ENCODE results near the gene WNT7A. TPM values are rescaled to one million over a fixed set of nuclear protein-coding genes. Genes with fewer than 3 reads are reported as not detected.

Gene WNT7A
- total RNA-seq, 1 donor: not detected

DNA sequence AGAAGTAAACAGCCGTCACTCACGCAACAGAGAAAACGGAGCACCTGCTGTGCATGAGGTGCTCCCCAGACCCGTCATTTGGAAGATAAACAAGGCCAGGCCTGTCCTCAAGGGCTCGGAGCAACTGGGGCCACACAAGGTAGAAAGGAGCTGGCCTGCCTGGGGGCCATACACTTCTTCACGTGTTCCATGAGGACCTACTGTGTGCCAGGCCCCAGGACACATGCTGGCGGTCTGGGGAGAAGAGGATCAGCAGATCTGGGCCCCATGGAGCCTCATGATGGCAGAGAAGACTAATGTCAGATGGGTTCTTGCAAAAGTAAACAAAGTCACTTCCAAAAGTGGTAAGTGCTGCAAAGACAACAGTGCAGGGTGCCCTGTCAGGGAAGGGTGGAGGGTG is 14.3 kb downstream of the WNT7A start:
- no peak for DNase-seq (ENCODE audit: low read depth)
- no peak for TF ChIP-seq CTCF (IDR thresholded peaks at IDR 0.05; ENCODE audit: insufficient read depth, low read length)

GRCh38 chr3:13865106-13865505 is 14.8 kb downstream of the WNT7A start:
- H3K4me3 ChIP-seq (ENCODE audit: low read depth, low read length): no peak overlapping the region
- no peak for TF ChIP-seq CTCF (IDR thresholded peaks at IDR 0.05; ENCODE audit: insufficient read depth, low read length)
- no peak for DNase-seq (ENCODE audit: low read depth)

More for the DNA sequence above, 14.3 kb downstream of the WNT7A start:
- H3K4me3 ChIP-seq (ENCODE audit: low read depth, low read length): no peak overlapping the region

DNA sequence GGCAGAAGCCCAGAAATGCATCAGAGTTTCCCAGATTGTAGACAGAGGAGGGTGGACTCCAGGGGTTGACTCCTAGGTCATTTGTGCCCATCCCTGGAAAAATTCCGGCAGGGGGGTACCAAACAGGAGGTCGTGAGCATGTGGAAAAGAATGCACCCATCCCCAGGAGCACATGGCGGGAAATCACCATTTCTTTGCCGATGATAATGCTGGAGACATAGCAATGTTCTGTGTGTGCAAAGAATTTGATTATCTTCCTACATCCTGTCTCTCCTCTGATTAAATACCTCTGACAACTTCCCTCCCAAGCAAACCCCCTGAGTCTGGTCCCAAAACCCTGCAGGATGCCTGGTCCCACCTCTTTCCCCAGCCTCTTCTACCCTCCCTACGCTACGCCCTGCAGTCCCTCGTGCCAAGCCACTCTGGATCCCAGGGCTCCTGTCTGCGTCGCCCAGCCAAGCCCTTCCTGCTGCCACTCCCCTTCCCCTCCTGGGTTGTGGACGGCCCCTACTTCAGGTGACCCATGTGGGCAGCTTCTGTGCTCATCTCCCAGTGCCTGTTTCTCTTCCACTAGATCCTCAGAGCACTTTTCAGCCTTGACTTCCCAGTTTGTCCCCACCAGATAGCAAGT is 15.8 kb downstream of the WNT7A start:
- TF ChIP-seq CTCF (IDR thresholded peaks at IDR 0.05; ENCODE audit: insufficient read depth, low read length): no peak
- H3K4me3 ChIP-seq (ENCODE audit: low read depth, low read length): no peak overlapping the region
- no peak for DNase-seq (ENCODE audit: low read depth)

DNA sequence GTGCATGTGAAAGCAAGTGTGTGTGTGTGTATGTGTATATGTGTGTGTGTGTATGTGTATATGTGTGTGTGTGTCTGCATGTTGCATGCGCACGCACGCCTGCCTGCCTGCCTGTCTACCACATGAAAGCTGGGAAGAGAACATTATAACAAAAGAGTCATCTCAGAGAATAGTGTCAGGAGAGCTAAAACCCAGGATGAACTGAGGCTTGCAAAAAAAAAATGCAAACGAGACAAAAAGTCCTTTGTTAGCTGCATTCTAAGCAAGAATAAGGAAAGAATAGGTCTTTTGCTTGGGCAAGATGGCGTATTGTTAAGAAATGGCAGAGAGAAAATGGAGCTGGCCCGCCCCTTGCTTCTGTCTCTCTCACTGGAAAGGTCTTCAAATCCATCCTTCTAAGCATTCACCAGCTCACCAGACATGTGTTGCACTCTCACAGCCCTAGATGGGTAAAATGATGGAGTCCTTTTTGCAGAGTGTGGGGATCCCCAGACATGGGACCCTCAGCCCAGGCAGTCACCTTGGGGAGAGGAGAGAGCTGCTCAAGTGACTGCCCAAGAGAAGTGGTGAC is 16.4 kb downstream of the WNT7A start:
- TF ChIP-seq CTCF (IDR thresholded peaks at IDR 0.05; ENCODE audit: insufficient read depth, low read length): no peak
- no peak overlapping the region for H3K4me3 ChIP-seq (ENCODE audit: low read depth, low read length)
- DNase-seq (ENCODE audit: low read depth): no peak

DNA sequence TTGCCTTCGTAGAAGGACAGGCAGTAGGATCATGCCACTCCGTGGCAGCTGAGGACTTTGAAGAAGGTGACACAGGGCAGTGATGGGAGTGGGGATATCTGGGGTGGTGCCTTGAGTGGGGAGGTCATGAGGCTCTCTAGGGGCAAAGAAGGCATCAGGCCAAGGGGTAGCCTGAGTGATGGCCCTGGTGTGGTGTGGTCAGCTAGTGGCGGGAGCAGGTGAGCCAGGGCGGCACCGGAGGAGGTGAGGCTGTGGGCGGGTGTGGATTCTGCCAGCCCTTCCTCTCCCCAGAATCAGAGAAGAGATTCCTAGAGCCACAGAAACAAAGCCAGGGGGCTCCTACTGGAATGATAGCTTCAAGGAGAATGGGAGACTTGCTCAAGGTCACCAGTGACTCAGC is 18.4 kb downstream of the WNT7A start:
- no peak for TF ChIP-seq CTCF (IDR thresholded peaks at IDR 0.05; ENCODE audit: insufficient read depth, low read length)
- no peak for DNase-seq (ENCODE audit: low read depth)
- no peak overlapping the region for H3K4me3 ChIP-seq (ENCODE audit: low read depth, low read length)

- DNase-seq (ENCODE audit: low read depth): no peak
- TF ChIP-seq CTCF (IDR thresholded peaks at IDR 0.05; ENCODE audit: insufficient read depth, low read length): no peak
- no peak overlapping the region for H3K4me3 ChIP-seq (ENCODE audit: low read depth, low read length)
These were observed 19.9 kb downstream of the WNT7A start for GRCh38 chr3:13860001-13860400.

All from fibroblast of the aortic adventitia (primary cell).